Activated T-helper 1 cell treated with anti-CD3 and anti-CD28 coated beads, Interleukin-2, amount 50 U/mL, for 16 hours (primary cell): ENCODE data around the gene DIO2.

ENCODE experiments used
- DNase-seq, 2 donors: peaks; one replicate each; pipeline ENCODE4 v3.0.0-alpha.2; 2020; ENCODE audit warnings: low read depth in 1 of 2, low spot score in 1 of 2

Gene DIO2

GRCh38 chr14:80172375-80173051, 38.8 kb downstream of the DIO2 start:
- DNase-seq, result no peak

- DNase-seq, result no peak
These were observed 43.4 kb downstream of the DIO2 start for GRCh38 chr14:80167793-80168448.

- no peak for DNase-seq
These were observed 46.1 kb downstream of the DIO2 start for GRCh38 chr14:80164991-80165721.

- no peak for DNase-seq
These were observed 58.5 kb downstream of the DIO2 start for GRCh38 chr14:80152763-80153162.

GRCh38 chr14:80152166-80152565, 59.1 kb downstream of the DIO2 start:
- DNase-seq, result no peak

- DNase-seq, result no peak
These were observed 61.0 kb downstream of the DIO2 start for GRCh38 chr14:80150301-80150700.
